GM19397 (cell line): Measurements from ENCODE around the gene C6orf15.
"Not testable (repeated sequence)": the region's sequence is repeated elsewhere in the genome, so short reads cannot be mapped to it uniquely, and the experiment has no call there.

Experiments
- ATAC-seq: cut with Tn5 transposase; IDR thresholded peaks from one replicate; pipeline ENCODE4 v1.9.1; 2021; ENCODE audit warnings: mild to moderate bottlenecking, moderate library complexity; ENCODE audit not compliant: unreplicated experiment

The C6orf15 gene

GRCh38 chr6:31070711-31071197 lies 41.6 kb downstream of the C6orf15 start:
- ATAC-seq: no peak

GRCh38 chr6:31068669-31069340 lies 43.6 kb downstream of the C6orf15 start:
- no peak for ATAC-seq

GRCh38 chr6:31067891-31068668 lies 44.3 kb downstream of the C6orf15 start:
- not testable (repeated sequence) for ATAC-seq

- not testable (repeated sequence) for ATAC-seq
Measured at GRCh38 chr6:31067028-31067427, 45.3 kb downstream of the C6orf15 start.

GRCh38 chr6:31065556-31065955 lies 46.8 kb downstream of the C6orf15 start:
- no peak for ATAC-seq

GRCh38 chr6:31063906-31064435 lies 48.4 kb downstream of the C6orf15 start:
- ATAC-seq: no peak
